ENCODE results near the gene CPEB2.

The CPEB2 gene

DNA sequence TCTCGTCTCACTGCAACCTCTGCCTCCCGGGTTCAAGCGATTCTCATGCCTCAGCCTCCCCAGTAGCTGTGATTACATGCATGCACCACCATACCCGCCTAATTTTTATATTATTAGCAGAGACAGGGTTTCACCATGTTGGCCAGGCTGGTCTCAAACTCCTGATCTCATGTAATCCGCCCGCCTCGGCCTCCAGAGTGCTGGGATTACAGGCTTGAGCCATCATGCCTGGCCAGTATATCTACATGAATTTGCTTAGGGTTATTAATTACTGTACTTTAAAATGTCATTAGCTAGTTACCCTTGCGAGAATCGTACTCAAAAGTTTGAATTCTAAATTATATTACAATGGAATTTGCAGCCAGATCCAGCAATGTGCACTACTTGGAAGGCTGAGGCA lies 8.9 kb downstream of the CPEB2 start:
- no peak for DNase-seq

DNA sequence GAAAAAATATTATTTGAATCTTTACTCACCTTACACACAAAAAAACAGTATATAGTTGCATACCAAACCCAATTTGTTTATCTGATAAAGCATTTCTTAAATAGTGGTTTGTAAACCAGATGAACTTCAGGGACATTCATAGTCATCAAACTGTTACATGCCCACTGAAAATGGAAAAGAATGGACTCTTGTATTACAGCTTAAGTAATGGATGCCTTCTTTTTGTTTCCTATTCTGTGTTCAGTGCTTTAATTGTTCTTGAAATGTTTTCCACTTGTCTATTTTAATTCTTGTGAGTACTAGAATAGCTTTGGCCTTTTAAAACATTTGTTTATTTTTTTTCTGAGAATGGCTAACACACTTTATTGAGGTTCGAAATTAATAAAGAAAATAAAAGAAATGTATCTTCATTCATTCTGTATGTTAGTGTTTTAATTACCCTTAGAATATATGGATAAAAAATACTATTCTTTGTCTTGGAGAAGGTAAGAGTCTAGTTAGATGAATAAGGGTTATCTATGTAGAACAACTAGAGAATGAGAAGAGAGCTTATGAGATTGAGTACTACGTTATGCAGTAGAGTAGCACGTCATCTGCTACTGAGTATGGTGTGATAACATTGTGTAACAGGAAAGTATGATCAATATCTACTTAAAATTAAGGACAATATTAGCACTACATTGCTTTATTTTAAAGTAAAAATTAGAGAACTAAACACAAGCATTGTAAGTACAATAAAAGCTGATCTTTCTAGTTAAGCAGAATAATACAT lies 9.9 kb downstream of the CPEB2 start:
- no peak for DNase-seq

DNA sequence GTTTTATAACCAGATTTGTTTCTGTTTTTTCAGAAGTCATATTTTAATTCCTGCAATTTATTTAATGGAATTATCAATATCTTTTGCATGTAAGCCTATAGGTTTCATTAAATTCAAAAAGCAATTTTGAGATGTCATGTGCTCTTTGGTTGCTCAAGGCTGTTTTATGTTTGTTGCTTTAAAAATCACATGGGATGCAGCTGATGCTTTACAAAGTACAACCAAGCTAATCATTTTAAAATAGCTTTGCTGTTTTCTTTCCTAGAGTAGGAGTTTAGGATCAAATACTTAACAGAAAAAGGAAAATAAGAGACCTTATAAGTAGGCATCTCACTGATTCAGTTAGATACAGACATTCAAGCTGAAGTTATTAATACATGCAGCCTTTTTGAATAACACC lies 11.3 kb downstream of the CPEB2 start:
- no peak for DNase-seq

- DNase-seq = no peak
Measured at GRCh38 chr4:15015170-15015569, 12.9 kb downstream of the CPEB2 start.

- no peak for DNase-seq
Measured at GRCh38 chr4:15018361-15018760, 16.1 kb downstream of the CPEB2 start.

DNA sequence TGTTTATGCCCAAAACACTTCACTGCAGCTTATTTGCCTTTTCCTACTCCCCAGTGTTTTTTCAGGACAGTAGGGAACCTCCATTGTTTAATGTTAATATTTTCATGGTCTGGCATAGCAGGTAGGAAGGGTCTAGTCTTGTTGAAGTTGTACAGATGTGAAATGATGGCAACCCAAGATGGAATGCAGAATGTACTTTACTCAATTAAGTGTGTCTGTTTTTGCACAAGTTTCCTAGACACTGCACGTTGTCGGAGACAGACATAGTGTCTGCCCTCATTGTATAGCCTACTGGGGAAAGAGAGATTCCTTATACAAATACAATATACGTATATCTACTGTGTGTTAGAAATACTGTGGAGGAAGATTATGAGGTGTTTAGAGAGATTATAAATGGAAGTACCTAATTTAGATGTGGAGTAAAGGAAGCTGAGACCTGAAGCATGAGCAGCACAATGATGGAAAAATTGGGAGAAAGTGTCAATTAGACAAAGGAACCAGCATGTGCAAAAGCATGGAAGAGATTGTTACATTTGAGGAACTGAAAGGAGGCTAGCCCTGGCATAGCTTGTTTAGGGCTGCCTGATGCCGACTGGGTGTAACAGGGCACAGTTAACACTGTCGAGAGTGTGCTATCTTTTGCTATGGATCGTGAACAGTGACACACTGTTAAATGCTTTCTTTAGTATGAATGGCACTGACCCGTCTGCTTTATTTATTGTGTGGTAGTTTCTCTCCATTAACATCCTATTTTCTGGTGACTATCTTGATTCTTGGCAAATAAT lies 18.4 kb downstream of the CPEB2 start:
- no peak for DNase-seq

- DNase-seq = no peak
Measured at GRCh38 chr4:15021311-15021710, 19.0 kb downstream of the CPEB2 start.

DNA sequence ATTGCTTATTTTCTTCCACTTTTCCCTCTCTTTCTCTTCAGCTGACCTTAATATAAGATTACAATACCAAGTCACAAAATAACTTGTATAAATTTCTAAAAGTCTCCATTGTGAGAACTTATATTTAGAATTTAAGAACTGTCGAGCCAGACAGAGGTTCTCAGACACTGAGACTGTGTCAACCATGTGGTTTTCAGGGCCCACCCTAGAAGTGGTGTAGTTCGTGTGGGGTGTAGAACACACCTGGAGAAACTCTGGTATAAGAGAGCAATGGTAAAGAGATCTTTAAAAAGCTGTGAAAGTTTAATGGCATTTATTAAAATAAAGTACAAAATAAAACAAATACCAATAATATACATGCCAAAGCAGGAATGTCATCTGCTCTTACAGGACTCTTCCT lies 19.7 kb downstream of the CPEB2 start:
- no peak for DNase-seq

- no peak for DNase-seq
Measured at GRCh38 chr4:15024386-15024785, 22.1 kb downstream of the CPEB2 start.

DNA sequence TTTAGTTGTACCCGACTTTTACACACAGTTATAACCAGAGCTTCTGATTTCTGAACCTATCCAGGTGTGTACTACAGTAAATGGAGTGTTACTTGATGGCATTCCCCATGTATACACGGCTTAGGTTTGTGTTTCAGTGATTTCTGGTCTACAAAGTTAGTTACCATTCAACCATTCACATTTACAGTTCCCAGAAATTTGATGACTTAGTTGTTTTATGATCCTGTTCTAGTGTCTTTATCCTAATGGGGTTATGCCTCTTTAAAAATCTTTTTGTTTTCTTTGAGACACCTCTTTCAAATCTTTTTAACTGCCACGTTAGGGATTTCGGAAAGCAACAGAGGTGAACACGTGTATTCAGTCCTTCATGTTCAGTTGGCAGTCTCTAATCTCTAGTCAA lies 23.4 kb downstream of the CPEB2 start:
- no peak for DNase-seq

DNA sequence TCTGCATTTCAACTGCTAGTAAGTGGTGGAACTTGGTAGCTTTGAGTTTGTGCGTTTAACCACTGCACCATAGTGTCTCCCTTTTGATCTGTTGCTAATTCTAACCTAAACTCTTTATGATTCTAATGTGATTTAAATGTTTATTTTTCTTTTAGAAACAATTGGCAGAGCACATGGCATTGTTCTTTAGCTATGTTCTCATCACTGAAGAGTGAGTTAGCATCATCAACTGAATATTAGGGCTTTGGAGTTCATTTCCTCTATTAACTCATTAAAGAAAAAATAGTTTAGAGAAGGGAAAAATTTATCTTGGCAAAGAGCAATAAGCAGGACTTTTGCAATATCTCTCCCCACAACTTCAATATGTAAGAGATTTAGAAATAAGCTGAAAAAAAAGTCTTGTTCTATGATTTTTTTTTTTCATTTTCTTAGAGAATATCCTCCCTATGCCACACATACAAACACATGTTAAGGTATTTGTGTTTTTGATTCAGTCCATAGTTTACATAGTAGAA lies 25.7 kb downstream of the CPEB2 start:
- DNase-seq = no peak

DNA sequence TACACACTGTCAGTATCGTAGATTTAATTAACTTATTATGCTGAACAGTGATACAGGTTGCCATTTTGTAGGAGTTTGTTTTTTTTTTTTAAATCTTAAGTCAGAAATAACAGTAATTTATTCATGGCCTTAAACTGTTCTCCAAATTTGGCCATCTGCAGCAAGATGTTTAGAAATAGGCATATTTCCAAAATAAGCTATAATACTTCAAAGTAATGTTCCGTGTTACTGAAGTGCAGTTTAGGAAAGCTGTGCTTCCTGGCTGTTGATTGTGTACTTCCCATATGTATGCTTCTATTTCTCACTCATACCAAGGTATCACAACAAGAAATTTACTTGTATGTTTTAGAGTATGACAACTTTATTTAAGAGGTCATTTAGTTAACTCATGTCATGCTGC lies 28.9 kb downstream of the CPEB2 start:
- DNase-seq = no peak

DNA sequence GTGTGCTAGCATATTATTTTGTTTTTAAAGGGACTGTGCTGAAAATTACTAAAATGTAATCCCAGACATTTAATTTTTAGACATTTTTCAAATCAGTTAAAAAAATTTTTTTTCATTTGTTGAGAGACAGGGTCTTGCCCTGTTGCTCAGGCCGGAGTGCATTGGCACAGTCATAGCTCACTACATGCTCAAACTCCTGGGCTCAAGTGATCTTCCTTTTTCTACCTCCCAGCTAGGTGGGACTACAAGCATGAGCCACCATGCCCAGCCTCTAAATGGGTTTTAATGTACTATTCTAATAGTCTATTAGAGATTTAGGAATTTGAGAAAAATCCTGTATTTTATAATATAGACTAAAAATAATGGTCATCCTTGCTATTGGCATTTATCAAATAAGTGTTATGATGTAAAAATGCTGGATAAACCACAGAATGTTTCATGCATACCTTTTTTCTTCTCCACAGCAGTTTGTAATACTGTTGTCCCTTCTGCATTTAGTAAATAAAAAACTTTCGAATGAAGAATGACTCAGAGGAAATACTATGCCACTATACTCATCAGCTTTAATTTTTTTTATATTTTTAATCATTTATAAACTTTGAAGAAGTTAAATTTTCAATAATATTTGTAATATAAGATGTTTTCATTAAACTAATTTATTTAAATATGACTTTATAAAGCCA lies 29.9 kb downstream of the CPEB2 start:
- no peak for DNase-seq

- DNase-seq = no peak
Measured at GRCh38 chr4:15034071-15034764, 31.9 kb downstream of the CPEB2 start.

GRCh38 chr4:15035159-15035558 lies 32.9 kb downstream of the CPEB2 start:
- no peak for DNase-seq

DNA sequence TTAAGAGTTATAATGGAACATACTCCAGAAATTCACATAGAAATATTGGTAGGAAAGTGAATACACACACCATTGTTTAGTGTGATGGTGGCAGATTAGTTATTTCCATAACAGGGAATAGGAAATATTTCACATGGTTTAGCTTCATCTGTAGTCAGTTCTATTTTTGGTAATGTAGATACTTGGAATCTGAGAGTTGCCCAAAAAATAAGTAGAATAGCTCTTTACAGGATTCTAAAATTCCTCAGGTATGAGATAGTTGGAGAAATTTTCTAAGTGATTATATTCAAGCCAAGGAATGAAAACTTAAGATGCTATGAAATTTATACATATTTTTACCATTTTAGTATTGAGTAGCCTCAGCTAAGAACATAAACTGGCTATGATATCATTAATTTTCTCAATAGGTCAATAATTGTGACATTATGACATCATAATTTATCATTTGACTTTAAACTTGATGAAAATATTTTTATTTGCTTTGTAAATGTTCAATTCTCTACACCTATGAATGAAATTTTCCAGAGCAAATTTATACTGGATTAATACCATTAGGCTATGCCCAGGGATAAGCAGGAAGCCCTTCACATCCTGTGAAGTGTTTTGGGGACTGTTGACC lies 35.8 kb downstream of the CPEB2 start:
- no peak for DNase-seq

- no peak for DNase-seq
Measured at GRCh38 chr4:15040916-15041463, 38.7 kb downstream of the CPEB2 start.

DNA sequence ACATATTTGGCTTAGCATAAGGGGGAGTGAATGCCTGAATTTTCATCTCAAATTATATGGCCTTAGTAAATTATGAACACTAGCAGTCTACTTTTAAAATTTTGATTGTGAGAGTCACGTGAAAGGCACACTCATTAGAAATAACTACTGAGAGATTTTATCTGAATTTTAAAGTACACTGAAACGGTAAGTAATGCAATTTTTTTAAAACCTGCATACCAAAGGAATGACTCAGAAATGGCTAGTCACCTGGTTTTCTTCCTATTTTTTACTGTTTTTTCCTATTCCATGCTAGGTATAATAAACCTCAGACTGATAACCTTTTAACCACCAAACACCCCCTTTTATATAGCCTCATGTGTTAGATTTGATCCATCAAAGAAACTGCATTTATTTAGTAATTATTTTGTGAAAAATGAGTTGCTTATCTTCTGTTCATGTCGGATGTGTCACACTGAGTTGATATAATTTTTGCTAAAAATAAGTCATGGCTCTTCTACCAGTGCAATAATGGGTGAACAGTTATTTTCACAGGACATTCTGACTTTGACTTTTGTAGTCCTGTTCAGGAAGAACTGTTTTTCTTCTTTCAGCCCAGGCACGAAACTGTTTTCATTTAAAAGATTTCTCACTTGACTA lies 40.4 kb downstream of the CPEB2 start:
- no peak for DNase-seq

DNA sequence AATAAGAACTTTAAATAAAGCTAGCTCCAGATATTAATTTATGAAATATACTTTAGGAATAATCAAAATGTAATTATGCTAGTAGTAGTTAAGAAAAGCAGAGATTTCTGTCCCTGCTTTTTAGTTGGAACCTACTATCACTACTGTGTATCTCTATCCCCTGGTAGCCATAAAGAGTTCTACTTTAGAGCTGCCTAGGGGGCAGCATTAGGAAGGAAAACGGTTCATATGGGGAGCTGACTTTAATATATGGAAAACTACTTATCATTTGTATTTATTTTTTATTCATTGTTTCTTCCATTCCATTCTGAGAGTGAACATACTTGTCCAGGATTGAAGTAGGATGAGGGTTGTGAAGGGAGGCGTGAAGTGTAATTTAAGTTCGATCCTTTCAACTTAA lies 40.9 kb downstream of the CPEB2 start:
- no peak for DNase-seq

- no peak for DNase-seq
Measured at GRCh38 chr4:15043922-15044321, 41.6 kb downstream of the CPEB2 start.

DNA sequence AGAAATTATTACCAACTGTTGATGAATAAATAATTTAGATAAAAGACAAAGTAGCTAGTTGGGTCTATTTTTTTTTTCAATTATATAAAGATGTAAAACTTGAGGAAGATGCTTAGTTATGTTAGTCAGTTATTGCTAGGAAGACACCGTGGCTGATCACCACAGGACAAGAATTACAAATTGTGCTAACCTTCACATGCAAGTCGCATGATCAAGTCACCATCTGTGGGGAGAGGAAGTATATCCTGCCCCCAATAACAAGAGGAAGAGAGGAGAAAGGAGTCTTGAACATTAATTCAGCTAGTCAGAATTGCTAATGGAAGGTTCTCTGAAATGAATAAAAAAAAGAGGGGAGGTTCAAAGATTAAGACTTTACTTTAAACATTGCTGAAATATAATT lies 52.3 kb downstream of the CPEB2 start:
- DNase-seq = no peak

- no peak for DNase-seq
Measured at GRCh38 chr4:15060213-15060612, 57.9 kb downstream of the CPEB2 start.

Data from GF-D8 (cell line).